Esophagus squamous epithelium (tissue), 5 donors: ENCODE data around the gene MEDAG. TPM values are rescaled to one million over a fixed set of nuclear protein-coding genes. Genes with fewer than 3 reads are reported as not detected.
A peak's percentile ranks its signal among the peaks of the same experiment; 100 is the strongest.

Experiments used
- DNase-seq: peaks from one replicate; lab custom pipeline; 2025; lab: John Stamatoyannopoulos, UW
- H3K27ac ChIP-seq, 4 donors: fragments of 200-600 bp; sonication (generic); one replicate each; pipeline ENCODE4 v1.5.1; 2016 to 2019; ENCODE audit warnings: mild to moderate bottlenecking in 1 of 4
- H3K27me3 ChIP-seq, 4 donors: fragments of 200-600 bp; sonication (generic); 1 replicate in 3 of 4; 2 replicates in 1 of 4; pipeline versions ENCODE4 v1.5.1 to v1.6.0; 2017 to 2021; ENCODE audit warnings: antibody characterized with exemption in 1 of 4
- H3K36me3 ChIP-seq, 3 donors: fragments of 200-600 bp; sonication (generic); one replicate each; pipeline ENCODE4 v1.5.1; 2016 to 2019
- H3K4me1 ChIP-seq, 3 donors: fragments of 200-600 bp; sonication (generic); one replicate each; pipeline ENCODE4 v1.5.1; 2017 to 2019
- H3K4me3 ChIP-seq, 4 donors: fragments of 200-600 bp; sonication (generic); 1 replicate in 3 of 4; 2 replicates in 1 of 4; pipeline ENCODE4 v1.5.1; 2016 to 2019; ENCODE audit warnings: mild to moderate bottlenecking in 2 of 4, moderate library complexity in 1 of 4
- H3K9me3 ChIP-seq, 3 donors: fragments of 200-600 bp; sonication (generic); one replicate each; pipeline ENCODE4 v1.5.1; 2016 to 2019
- CTCF ChIP-seq, 6 experiments: fragments of 450-650 bp in 4 of 6; fragments of 200-600 bp in 2 of 6; sonication (generic) in 2 of 6; IDR thresholded peaks; one replicate each; pipeline ENCODE4 v1.5.1; 2016 to 2019; ENCODE audit warnings: antibody characterized with exemption in 6 of 6, mild to moderate bottlenecking in 4 of 6, moderate library complexity in 4 of 6
- POLR2A ChIP-seq, 4 donors: fragments of 450-650 bp; IDR thresholded peaks; one replicate each; pipeline ENCODE4 v1.6.1; 2017; ENCODE audit warnings: antibody characterized with exemption in 4 of 4, mild to moderate bottlenecking in 4 of 4, moderate library complexity in 3 of 4
- WGBS, 2 donors: methylation state at CpG; one replicate each; pipeline ENCODE4 v1.1.5; 2018; 5-methylcytosine and 5-hydroxymethylcytosine counted together
- intact Hi-C: fragments of 100-400 bp; cut with DNase I; formaldehyde crosslinking; loops from one replicate; pipeline ENCODE4 v1.15.0; 2022
- total RNA-seq, 4 donors: library from RNA; depleted of rRNA; stranded (reverse); fragments of >200 nt; gene quantifications; one replicate each; pipeline ENCODE4 v1.1.0, GENCODE V29; 2016
- donor health status: DM: yes; HTN: yes; CAD: no.

The MEDAG gene
- total RNA-seq, 4 donors from 2014 or later, result 1.1 to 11.3 (median 6.3) TPM

GRCh38 chr13:30928978-30929377, 22.9 kb downstream of the MEDAG start:
- intact Hi-C loops, result no loop called here
- TF ChIP-seq POLR2A (IDR thresholded peaks at IDR 0.05) (no peak), CTCF (IDR thresholded peaks at IDR 0.05) (no peak)
- no peak overlapping the region for H3K4me3 ChIP-seq
- H3K9me3 ChIP-seq, result no peaks in the 10 kb centered on the region
- WGBS, 2 donors, result 35 to 66% methylated on average over 5 of the region's 5 CpGs
- H3K27ac ChIP-seq, result peak overlapping the region in 3 of 4 donors; percentile 40 to 90 (median 85)
- H3K27me3 ChIP-seq, result peaks cover 0 to 13% (median 0%) of the 10 kb centered on the region in 4 donors
- DNase-seq, result no peak
- H3K36me3 ChIP-seq, result no peaks in the 10 kb centered on the region
- H3K4me1 ChIP-seq, result peaks cover 5 to 78% (median 19%) of the 10 kb centered on the region in 3 donors

- DNase-seq, result no peak
Measured at GRCh38 chr13:30932481-30933353, 26.6 kb downstream of the MEDAG start, which contains the start of gene TEX26. Gene TEX26 (plus strand): TSS chr13:30932656. CDS start chr13:30932716, 60 bp downstream.

GRCh38 chr13:30933354-30933670, 27.2 kb downstream of the MEDAG start:
- TF ChIP-seq POLR2A (IDR thresholded peaks at IDR 0.05) (no peak), CTCF (IDR thresholded peaks at IDR 0.05) (no peak)
- intact Hi-C loops, result no loop called here
- 82 to 86% methylated on average over 3 of the region's 3 CpGs for WGBS, 2 donors

More at GRCh38 chr13:30932481-30933353, 26.6 kb downstream of the MEDAG start, which contains the start of gene TEX26:
- H3K4me1 ChIP-seq, result peaks cover 10 to 55% (median 10%) of the 10 kb centered on the region in 3 donors
- no peaks in the 10 kb centered on the region for H3K36me3 ChIP-seq
- H3K27ac ChIP-seq, result no peak within 1 kb of the TSS
- H3K27me3 ChIP-seq, result peaks cover 0 to 25% (median 0%) of the 10 kb centered on the region in 4 donors
- 71 to 72% methylated on average over 16 to 18 of the region's 32 CpGs for whole genome bisulfite sequencing, 2 donors
- intact Hi-C loops, result no loop called here
- no peaks in the 10 kb centered on the region for H3K9me3 ChIP-seq
- no peak within 1 kb of the TSS for H3K4me3 ChIP-seq
- no peak for TF ChIP-seq CTCF (IDR thresholded peaks at IDR 0.05)
- no peak for TF ChIP-seq POLR2A (IDR thresholded peaks at IDR 0.05)

GRCh38 chr13:30934381-30934780, 28.3 kb downstream of the MEDAG start:
- H3K4me3 ChIP-seq, result no peak overlapping the region
- peaks cover 2 to 44% (median 7%) of the 10 kb centered on the region in 3 donors for H3K4me1 ChIP-seq
- H3K36me3 ChIP-seq, result no peaks in the 10 kb centered on the region
- WGBS, 2 donors, result 57% methylated on average over 6 of the region's 6 CpGs; no CpG with 5 or more reads in 1 of the 2 donors
- intact Hi-C loops, result no loop called here
- H3K27ac ChIP-seq, result no peak overlapping the region
- DNase-seq, result no peak
- TF ChIP-seq CTCF (IDR thresholded peaks at IDR 0.05) (no peak), POLR2A (IDR thresholded peaks at IDR 0.05) (no peak)
- H3K27me3 ChIP-seq, result peaks cover 0 to 25% (median 0%) of the 10 kb centered on the region in 4 donors
- no peaks in the 10 kb centered on the region for H3K9me3 ChIP-seq

More at GRCh38 chr13:30933354-30933670, 27.2 kb downstream of the MEDAG start:
- Histone ChIP-seq H3K27ac (no peak overlapping the region), H3K36me3 (no peaks in the 10 kb centered on the region), H3K27me3 (peaks cover 0 to 25% (median 0%) of the 10 kb centered on the region in 4 donors), H3K4me1 (peaks cover 10 to 55% (median 11%) of the 10 kb centered on the region in 3 donors), H3K9me3 (no peaks in the 10 kb centered on the region), H3K4me3 (no peak overlapping the region)
- DNase-seq, result no peak

GRCh38 chr13:30934803-30935202, 28.7 kb downstream of the MEDAG start:
- no peak overlapping the region for H3K27ac ChIP-seq
- peaks cover 0 to 25% (median 0%) of the 10 kb centered on the region in 4 donors for H3K27me3 ChIP-seq
- intact Hi-C loops, result no loop called here
- no peaks in the 10 kb centered on the region for H3K36me3 ChIP-seq
- no peak for DNase-seq
- WGBS, 2 donors, result no CpG with 5 or more reads among the region's 3 CpGs
- TF ChIP-seq CTCF (IDR thresholded peaks at IDR 0.05) (no peak), POLR2A (IDR thresholded peaks at IDR 0.05) (no peak)
- peaks cover 0 to 40% (median 6%) of the 10 kb centered on the region in 3 donors for H3K4me1 ChIP-seq
- no peaks in the 10 kb centered on the region for H3K9me3 ChIP-seq
- no peak overlapping the region for H3K4me3 ChIP-seq
